GM12872 (cell line): ENCODE results near the gene PARD3B.

Source experiments
- TF ChIP-seq, protein P1 (sequence below): IDR thresholded peaks from 3 replicates; pipeline ENCODE4 v1.5.1; 2011; ENCODE audit warnings: low read depth, mild to moderate bottlenecking, low read length, moderate library complexity; ENCODE audit not compliant: insufficient read depth

Gene PARD3B

GRCh38 chr2:205089958-205090357, 544.7 kb downstream of the PARD3B start:
- TF ChIP-seq, protein P1, sequence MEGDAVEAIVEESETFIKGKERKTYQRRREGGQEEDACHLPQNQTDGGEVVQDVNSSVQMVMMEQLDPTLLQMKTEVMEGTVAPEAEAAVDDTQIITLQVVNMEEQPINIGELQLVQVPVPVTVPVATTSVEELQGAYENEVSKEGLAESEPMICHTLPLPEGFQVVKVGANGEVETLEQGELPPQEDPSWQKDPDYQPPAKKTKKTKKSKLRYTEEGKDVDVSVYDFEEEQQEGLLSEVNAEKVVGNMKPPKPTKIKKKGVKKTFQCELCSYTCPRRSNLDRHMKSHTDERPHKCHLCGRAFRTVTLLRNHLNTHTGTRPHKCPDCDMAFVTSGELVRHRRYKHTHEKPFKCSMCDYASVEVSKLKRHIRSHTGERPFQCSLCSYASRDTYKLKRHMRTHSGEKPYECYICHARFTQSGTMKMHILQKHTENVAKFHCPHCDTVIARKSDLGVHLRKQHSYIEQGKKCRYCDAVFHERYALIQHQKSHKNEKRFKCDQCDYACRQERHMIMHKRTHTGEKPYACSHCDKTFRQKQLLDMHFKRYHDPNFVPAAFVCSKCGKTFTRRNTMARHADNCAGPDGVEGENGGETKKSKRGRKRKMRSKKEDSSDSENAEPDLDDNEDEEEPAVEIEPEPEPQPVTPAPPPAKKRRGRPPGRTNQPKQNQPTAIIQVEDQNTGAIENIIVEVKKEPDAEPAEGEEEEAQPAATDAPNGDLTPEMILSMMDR = no peak

- TF ChIP-seq, protein P1 = no peak
Measured at GRCh38 chr2:205091411-205091810, 546.1 kb downstream of the PARD3B start.

DNA sequence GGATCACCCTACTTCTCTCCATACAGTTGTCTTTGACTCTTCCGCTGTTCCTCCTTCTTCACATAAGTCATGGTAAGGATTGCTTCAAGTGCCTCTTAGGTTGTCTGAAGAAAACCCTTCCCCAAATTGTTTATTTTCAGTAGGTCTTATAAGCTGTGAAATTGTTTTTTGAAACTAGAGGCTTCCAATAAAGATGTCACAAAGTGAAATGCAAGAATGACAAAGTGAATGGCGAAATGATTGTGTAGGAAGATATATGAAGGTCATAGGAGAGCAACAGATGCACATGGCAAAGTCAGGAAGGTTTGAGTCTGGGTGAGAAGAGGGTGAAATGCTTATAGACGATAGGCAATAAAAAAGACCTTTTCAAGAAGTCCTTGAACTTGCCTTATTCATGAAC, 548.8 kb downstream of the PARD3B start:
- TF ChIP-seq, protein P1 = no peak

GRCh38 chr2:205103699-205104098, 558.4 kb downstream of the PARD3B start:
- TF ChIP-seq, protein P1 = no peak

GRCh38 chr2:205107810-205108209, 562.5 kb downstream of the PARD3B start:
- TF ChIP-seq, protein P1 = no peak

- TF ChIP-seq, protein P1 = no peak
Measured at GRCh38 chr2:205115511-205115910, 570.2 kb downstream of the PARD3B start.

GRCh38 chr2:205117125-205117524, 571.9 kb downstream of the PARD3B start:
- TF ChIP-seq, protein P1 = no peak

DNA sequence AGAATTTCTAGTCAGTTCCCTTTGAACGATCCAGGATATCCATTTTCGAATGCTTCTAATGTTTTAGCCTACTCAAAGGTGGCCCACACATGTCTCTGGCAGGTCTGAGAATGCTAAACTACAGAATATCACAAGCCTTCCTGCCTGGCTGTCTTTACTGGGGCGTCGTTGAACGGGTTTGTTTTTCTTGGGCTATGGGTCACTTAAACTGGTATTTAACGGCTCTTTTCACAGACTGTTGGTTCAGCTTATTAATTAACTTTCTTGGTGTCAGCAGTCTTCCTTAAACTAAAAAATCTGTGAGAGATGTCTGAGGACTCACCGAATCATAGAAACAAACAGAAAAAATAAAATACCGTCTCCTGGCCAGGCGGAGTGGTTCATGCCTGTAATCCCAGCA, 573.9 kb downstream of the PARD3B start:
- TF ChIP-seq, protein P1 = no peak
